GM23338 (cell line): ENCODE results near the gene FHAD1.

ENCODE experiments used
- CTCF ChIP-seq, 2 experiments: fragments of 200-600 bp in 1 of 2; sonication (generic) in 1 of 2; conservative IDR thresholded peaks; 2 replicates each; pipeline versions ENCODE4 v1.5.1 to v1.6.1; 2016 to 2017; ENCODE audit warnings: antibody characterized with exemption in 2 of 2, low read depth in 2 of 2, mild to moderate bottlenecking in 2 of 2, moderate library complexity in 1 of 2
- JUNB ChIP-seq: IDR thresholded peaks from one replicate; pipeline ENCODE4 v1.6.1; 2016; ENCODE audit warnings: antibody characterized with exemption; ENCODE audit not compliant: unreplicated experiment
- POLR2AphosphoS5 ChIP-seq: IDR thresholded peaks from 2 replicates; pipeline ENCODE4 v1.6.1; 2016; ENCODE audit warnings: antibody characterized with exemption, low read depth

- TF ChIP-seq CTCF (conservative IDR thresholded peaks at IDR 0.05; ENCODE audit: low read depth in 2 of 2) = no peak
- TF ChIP-seq POLR2AphosphoS5 = no peak
- TF ChIP-seq JUNB = no peak
Measured at GRCh38 chr1:15405106-15405850, 158.3 kb downstream of the FHAD1 start.
